ENCODE data around the gene JAZF1.

The JAZF1 gene

DNA sequence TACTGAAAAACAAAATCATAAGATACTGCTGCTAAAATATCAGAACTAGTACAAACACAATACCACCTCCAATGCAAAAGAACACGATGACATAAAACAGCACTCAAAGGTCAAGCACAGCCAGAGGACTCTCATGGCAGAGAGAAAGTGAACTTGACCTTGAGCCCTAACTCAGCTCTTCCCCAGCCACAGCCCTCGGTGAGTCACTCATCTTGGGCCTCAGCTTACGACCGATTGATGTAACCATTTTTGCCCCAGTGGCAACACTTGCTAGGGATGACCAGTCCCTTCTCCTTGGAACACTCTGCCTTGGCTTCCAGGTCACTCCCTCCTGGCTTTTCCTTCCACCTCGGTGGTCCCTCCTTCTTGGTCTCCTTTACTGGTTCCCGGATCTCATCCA, 77.8 kb downstream of the JAZF1 start:
- no peak for DNase-seq

DNA sequence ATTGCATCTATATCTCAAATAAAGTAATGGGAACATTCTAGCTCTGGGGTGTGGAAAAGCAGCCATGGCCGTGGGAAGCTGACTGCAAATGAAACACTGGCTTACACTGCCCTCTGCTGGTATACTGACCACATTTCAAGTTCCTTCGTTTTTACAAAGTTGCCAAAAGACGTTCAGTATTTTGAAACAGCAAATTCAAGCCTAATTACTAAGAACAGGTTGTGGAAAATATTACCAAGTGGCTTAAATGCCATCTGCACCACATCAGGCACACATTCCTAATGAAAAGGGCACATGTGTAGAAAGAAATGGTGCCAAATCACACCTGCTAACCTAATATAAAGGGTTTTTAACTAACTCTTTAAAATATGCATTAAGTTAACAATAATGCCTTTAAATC, 83.9 kb downstream of the JAZF1 start:
- DNase-seq, result peak; percentile 60

DNA sequence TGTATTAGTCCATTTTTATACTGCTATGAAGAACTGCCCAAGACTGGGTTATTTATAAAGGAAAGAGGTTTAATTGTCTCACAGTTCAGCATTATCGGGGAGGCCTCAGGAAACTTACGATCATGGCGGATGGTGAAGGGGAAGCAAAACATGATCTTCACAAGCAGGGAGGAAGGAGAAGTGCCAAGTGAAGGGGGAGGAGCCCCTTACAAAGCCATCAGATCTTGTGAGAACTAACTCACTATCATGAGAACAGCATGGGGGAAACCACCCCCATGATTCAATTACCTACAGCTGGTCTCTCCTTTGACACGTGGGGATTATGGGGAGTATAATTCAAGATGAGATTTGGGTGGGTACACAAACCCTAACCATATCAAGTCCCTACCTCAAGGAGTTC, 85.4 kb downstream of the JAZF1 start:
- no peak for DNase-seq

DNA sequence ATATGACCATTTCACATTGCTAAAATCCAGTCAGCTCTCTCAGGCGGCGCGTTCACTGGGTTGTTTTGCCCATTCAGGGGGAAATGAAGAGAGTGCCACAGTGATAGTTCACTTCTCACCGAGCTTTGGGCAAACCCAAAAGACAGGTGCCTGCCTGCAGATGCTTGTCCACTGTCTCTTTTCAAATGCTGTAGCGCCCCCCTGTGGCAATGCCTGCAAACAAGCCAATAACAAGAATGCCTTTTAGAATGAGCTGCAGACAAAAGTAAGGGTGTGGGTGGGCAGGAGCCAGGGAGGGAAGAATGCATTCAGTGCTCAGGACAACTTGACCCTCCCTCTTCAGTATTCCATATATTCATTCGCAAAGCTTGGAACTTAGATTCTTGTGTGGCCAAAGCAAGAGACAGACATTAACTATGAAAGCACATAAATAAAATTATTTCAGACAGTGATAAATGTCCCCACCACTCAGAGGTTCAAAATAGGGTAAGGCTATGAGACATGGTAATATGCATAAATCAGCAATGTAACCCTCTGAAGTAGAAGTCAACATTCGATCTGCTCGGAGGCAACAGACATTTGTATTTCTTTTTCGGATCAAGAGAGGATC, 86.9 kb downstream of the JAZF1 start:
- DNase-seq, result peak; percentile 44

DNA sequence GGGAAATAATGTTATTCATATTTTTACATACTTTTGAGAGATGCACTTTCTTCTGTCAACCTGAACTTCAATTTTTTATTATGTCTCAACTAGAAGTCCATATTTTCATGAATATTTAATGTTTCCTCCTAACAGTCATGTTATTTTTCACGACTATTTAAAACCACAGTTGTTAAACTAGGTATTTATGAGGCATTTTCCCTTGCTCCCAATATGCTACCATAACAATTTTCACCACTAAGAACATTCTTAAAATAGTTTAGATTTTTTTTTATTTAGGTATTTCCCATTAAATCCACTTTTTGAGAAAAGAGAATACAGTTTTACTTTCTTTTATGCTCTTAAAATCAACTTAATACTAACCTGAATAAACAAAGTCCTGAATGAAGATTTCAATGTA, 89.4 kb downstream of the JAZF1 start:
- no peak for DNase-seq

DNA sequence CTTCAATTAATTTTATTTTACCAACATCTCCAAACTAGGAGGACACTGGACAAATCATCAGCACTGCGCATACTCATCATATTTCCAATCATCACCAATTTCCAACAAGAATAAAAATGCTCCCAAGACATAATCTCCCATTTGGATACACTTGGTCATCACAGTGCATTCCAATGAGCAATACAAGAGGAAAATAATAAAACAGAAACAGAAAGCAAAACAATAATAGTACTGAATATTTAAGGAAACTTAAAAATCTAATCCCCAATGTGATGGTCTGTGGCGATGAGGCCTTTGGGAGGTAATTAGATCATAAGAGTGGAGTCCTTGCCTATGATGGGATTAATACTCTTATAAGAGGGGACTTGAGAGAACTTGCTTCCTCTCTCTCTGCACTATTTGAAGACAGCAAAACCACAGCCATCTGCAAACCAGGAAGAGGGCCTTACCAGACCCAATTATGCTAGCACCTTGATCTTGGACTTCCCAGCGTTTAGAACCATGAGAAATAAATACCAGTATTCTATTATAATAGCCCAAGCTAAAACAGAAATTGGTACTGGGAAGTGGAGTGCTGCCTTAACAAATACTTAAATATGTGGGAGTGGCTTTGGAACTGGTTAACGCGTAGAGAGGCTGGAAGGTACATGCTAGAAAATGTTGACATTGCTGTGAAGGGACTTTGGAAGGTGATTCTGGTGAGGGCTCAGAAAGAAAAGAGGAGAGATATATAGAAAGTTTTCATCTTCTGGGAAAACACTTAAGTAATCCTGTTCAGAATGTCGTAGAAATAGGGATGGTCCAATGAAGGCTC, 91.5 kb downstream of the JAZF1 start:
- DNase-seq, result no peak

DNA sequence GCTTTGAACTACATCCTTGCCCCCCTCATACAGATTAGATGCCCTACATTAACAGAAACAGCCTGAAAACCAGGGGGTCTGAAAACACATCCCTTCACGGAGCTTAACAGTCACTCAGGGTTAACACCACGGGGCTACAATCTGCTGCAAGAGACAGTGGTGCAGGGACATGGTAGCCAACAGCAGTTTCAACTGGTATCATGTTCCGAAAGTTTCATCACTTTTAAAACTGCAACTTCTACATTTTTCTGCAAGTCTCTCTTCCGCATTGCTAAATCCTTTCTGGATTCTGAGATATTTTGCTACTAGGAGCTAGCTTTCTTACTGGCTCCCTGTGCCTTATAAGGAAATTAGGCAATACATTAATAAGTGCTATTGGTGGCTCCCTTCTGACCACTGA, 92.6 kb downstream of the JAZF1 start:
- no peak for DNase-seq

DNA sequence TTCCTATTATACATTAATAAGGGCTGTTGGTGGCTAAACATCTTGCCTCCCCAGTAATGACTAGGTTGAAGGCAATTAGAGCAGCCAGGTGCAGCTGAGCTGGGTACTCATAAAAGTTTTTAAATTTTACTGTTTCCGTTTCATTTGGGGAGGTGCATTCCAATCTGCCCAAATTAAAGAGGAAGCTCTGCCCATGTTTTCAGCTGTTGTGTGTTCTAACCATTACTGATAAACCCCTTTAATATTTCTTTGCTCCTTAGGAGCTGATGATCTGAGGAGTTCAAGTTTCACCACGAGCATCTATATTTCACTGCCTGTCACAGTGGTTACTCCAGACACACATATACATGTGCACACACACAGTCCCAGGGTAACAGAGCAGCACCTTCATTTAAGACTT, 94.4 kb downstream of the JAZF1 start:
- no peak for DNase-seq

DNA sequence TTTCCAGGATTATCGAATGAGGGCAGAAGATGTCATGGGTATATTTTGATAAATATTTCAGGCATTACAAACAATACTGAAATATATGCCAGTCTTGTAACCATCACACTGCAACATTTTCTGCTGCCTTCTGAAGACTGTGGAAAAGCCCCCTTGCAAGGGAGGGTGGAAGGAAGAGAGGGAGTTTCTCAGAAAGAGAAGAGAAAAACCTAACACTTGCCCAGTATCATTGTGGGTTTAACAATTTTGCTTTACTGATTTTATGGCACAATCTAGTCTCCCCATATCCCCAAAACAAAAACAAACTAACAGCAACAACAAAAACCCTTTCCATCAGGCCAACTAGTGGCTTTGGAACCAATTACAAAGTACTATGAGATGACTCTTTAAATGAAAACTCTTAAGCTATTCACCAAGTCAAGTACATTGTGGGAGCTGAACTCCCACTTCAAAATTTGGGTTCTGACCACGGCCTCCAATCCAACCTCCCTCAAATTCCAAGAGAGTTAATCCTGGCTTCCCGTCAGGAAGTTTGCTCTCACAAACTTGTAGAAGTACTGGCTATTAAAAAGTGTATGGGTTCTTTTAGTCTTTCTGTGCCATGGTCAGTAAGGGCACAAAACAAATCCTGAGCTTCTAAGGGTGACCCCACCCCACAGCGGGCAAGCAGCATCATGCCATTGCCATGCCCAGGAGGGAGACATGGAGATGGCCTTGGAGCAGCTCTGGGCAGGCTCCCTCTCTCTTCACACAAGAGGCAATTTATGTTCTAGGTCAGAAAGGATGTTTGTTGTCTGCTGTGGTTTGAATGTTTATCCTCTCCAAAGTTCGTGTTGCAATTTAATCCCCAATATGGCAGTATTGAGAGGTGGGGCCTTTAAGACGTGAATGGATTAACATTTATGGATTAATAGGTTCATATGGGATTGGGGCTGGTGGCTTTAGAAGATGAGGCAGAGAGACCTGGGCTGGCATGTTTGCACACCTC, 96.3 kb downstream of the JAZF1 start:
- DNase-seq, result no peak

DNA sequence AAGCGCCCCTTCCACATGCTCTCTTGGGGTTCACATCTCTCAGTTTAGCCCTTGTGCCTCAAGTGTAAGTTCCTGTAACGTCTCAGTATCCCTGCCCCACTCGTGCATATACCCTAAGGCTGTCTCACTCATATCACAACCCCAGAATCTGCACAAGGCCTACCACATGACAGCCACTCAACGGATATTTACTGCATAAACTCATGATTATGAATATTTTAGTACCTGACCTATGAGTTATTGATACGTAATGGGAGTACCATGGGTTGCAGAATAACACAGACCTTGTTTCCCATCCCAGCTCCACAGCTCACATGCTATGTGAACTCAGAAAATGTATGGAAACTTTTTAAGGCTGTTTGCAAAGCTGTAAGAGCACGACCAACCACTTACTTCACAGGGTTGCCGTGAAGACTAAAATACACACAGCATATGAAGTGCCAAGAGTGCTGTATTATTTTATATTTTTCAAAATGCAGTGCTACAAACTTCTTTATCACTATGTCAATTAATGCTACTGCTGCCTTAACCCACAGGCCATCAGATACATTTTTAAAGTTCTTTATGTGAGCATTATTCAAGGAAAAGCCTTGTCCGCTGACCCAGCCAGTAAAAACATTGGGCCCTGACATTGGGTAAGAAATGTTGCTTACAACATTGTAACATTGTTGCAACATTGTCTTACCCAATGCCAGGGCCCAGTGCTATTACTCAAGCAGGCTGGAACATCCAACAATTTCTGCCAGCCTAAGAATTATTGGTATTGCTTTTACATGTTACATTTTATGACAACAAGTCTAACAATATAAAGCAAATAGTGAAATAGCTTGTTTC, 97.2 kb downstream of the JAZF1 start:
- DNase-seq, result no peak

DNA sequence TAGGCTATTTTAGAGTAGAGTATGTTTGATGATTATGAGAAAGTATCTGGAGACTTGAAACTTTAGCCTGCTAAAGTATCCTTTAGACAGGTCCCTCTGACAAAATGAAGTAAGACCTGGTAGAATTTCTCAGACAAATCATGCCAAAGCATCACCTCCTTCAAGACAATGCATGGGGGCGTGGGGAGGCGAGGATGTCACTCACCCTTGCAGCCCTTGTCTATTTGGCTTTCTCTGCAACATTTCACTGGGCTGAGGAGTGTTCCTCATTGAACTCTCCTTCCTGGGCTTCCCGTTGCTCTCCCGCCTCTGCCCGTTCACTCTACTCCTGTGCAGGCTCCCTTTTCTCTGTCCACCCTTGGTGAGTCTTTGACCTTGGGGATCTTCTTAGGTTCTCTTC, 98.5 kb downstream of the JAZF1 start:
- no peak for DNase-seq

DNA sequence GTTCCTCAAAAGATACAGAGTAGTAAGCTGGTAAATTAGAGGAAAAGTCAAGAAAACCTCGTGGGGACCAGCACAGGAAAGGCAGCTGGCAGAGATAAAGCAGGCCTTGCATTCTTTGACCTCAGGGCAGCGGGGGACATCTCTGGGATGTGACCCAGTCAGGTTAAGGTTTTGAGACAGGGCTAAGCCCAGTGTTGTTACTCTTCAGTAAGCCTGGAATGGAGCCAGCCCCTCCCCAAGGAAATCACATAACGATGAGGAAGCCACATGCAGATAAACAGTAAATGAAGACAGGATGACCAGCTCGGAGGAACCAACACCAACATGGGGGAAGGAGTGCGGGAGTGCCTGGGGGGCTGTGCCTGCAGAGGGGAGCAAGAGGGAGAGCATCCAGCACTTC, 99.6 kb downstream of the JAZF1 start:
- DNase-seq, result no peak

DNA sequence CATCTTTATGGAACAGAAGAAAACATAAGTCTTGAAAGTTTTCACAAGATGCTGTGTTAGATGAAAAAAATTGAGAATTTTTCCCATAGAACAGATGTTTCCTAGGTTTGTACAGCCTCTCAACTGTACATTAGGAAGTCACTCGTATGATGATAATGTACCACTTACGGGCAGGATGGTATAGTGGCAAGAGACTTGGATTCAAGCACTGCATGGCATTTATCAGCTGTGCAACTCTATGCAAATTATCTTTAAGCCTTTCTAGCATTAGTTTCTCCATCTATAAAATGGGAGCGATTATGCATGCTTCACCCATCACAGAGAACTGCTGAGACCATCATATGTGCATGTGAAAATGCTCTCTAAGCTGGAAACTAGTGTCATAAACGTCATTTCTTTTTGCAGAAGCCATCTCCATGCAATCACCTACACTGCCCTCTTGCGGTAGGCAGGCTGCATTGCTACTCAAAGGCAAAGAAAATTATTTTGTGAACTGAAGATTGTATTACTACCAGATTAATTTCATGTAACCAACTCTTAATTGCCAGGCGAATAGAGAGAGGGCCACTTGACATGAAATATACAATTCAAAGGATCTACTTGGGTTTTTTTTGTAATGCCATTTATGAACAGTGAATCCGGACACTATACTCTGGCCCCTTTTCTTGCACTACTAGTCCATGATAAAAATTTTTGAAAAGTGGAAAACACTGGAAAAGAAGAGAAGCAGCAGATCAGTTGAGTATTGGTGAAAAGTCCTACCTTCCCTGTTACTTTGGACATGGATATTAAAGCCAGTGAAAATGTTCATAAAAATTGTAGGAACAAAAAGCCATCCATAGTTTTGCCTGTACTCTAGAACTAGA, 102.3 kb downstream of the JAZF1 start:
- DNase-seq, result peak; percentile 52

DNA sequence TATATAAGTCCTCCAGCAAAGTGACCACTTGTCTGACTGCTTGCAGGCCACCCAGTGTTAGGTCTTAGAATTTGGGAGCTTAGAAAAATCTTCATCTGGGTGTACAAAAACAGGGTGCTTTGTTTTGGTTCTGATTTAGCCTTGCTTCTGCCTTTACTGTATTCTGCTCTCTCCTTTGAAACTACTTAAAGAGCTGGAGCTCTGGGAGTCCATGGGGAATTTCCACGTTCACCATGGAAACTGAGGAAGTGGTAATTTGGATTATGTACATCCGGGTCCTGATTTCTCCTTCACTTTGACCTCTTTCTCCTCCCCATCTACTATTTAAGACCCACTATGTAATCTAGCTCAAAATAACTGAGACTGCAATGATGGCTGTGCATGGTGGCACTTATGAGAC, 103.0 kb downstream of the JAZF1 start:
- DNase-seq, result no peak

DNA sequence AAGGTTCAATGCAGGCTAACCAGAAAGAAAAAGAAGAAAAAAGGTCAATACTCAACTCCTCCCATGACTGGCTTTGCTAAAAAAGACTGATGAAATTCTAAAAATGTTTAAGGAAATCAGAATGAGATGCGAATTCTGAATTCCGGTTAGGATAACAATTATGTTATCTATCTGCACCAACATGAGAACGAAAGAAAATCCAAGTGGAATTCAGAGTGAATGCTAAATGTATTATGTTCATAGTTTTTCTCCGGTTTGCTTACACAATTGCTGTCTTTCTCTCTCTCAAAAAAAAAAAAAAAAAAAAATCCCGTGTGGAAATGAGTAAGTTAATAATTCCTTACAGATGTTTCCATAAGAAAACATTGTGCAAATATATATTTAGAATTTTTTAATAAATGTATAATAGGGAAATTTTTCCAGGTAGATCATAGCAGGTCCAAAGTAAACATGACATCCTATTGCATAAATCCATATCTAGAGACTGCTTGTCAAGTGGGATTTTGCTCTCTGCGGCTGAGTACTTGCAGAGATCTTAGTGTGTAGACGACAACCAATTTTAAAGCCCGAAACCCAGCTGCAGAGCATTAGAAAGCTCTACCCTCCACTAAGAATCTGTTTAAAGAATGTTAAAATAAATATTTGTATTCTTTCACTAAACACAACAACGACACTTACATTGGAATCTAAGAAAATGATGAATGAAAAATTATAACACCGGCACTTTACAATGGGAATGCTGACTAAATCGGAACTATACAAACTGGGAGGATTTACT, 104.0 kb downstream of the JAZF1 start:
- no peak for DNase-seq

DNA sequence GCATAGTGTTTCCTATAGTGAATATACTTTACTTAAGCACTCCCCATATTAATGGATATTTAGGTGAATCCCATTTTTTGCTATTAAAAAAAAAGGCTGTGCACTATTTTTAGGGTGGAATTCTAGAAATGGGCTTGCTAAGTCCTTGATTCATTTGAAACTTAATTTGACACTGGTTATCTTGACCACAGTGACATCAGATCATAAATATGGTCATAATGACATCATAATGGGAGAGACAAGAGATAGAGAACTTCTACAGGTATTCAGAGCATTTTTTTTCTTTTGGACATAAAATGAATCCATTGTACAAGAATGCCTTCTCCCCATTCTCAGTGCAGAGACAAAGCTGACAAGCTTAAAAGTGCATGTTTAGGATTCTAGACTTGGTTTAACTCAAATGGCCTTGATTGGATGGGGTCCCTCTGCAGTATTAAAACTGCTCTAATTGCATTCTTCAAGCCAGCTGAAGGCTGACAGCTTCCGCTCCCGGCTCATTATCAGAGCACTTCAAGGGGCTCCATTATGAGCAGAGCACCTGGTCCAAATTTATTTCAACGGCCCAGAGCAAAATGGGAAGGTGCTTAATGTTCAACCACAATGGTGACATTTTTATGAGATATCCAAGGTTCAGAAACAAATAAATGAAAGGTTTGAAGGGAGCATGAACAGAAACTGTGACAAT, 104.8 kb downstream of the JAZF1 start:
- DNase-seq, result no peak

DNA sequence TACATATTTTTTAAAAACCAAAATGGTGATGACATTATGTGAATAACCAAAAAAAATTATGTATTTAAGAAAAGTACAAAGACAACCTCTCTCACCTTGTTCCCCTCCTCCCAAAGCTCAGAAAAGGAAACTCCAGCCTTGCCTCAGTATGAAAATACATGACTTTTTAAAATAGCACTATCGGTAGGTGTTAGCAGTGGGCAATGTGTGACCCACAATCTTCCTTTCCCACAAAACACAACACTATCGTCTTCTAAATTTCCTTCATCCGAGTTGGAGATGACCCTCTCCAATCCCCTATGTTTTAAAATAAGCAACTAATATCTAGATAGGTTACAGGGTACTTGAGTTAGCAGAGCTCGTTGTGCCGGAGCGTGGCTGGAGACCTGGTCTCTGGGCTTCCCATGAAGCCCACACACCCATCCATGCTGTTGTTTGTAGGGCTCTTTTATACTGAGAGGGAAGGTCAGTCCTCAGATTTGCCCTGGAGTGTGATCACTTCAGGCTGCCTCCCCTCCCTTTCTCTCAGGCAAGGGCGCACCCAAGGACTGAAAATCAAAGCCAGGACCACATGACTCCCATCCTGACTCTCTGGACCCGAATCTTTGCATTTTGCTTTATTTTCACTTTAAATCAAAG, 107.6 kb downstream of the JAZF1 start:
- no peak for DNase-seq

DNA sequence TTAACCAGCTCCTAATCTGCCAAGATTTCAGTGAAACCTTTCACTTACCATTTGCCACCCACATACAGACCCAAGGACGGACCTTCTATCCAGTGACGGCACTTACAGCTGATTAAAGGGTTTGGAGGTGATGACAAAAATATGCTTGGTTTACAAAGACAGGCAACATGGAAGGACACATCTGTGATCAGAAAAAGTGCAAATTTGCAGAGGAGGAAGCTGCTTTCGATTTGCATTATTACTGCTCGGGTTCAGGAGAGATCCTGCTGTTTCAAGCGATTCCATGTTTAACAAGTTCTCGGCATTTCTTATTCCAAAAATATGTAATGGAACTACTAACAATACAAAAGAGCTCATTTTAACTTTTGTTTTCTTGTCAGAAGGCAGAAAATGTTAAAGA, 109.0 kb downstream of the JAZF1 start:
- DNase-seq, result no peak

DNA sequence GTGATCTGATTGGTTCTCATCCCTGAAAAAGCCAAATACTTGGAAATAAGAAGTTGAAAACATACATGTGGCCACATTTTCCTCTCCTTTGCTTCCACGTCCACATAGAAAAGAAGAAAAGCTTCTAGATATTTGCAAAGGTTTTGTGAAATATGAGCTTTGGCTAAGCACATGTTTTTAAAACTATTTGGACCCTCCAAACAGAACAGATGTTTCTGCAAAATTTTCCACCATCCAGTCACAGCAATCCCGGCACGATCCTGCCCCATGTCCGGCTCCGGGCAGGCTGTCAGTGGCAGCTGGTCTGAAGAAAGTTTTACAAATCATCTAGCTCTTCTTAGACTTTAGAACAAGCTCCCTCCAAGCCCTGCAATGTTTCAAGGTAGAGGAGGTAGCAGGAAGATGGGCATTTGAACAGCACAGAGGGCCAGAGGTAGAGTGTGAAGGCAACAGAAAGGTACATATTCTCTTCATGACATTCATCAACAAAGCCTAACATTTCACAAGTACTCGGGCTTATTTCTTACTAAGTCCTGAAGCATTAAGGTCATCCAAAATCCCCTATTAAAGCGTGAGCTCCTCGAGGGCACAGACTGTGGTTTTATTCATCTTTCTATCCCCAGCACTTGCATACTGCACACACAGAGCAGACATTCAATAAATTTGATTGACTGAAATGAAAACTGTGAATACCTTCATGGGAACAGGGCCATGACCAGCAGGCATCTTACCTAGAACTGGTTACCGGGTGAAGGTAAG, 110.1 kb downstream of the JAZF1 start:
- no peak for DNase-seq
